ENCODE data around the gene ZNF691. TPM values are rescaled to one million over a fixed set of nuclear protein-coding genes. Genes with fewer than 3 reads are reported as not detected.

The ZNF691 gene, protein sequence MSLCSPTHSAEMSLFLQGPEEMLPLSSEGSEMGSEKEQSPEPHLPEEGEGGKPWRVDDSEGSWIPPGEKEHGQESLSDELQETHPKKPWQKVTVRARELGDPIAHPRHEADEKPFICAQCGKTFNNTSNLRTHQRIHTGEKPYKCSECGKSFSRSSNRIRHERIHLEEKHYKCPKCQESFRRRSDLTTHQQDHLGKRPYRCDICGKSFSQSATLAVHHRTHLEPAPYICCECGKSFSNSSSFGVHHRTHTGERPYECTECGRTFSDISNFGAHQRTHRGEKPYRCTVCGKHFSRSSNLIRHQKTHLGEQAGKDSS
- polyA plus RNA-seq (2013, experiment 1 of 2): 12.9 TPM
- 13.0 TPM for polyA plus RNA-seq (2013, experiment 2 of 2)

DNA sequence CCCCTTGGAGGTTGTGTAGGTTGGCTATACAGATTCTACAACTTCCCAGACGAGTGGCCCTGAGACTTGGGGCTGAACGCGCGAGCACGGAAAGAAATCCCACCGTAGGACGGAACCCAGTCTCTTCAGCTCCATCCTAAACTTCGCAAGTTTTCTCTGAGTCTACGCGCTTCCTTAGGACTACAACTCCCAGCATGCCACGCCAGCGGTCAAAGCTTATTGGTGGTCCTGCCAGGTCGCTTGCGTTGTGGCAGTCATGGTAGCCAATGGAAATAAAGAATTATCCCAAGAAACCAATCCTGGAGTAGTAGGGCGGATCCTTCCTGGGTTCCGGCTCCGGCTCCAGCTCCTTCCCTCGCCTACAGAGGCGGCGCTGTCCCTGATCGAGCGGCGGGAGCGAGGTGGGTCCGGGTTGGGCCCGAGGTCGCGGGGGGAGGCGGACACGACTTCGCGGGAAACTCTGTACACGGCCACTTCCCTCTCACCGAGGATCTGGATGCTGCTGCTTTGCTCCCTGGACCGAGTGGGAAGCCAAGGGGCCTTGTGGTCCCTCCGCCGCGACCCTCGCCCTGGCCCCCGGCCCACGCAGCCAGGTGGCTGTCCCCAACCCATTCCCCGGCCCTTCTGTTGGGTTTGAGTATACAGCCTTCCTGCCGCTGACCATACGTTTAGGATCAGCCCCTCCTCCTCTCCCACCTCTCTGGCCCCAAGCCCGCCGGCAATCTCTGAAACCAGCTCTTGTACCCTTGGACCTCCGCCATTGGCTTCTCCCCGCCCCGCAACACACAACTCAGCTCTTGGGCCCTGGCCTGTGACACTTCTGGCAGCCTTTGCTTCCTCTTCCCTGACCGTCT, at the start of gene ZNF691:
ZNF691 (plus strand) TSS at position 357 of the 854 bp plus-strand sequence. CDS start 3,046 bp downstream, outside the sequence.
- no CpG with 5 or more reads among the region's 50 CpGs for WGBS, 2 donors (ENCODE audit: extremely low coverage in 2 of 2, insufficient read length in 2 of 2, insufficient replicate concordance in 1 of 2)

DNA sequence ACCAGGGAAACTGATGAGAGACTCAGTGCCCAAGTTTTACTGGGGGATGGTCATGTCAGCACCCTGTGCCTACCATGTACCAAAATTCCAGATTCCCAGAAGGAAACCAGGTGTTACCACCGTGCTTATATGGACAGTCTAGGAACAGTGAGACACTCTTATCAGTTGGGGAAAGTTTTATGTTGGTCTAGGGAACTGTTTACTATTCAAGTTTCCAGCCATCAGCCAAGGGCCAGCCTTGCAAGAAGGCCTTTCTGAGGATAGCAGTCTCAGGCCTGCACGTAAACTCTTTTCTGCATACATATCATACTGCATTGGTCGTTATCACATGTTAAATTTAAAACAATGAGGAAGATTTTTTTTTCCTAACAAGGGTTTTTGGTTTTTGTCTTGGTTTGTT, 49.0 kb upstream of the ZNF691 start:
- Histone ChIP-seq H3K27me3 (ENCODE audit: control insufficient read depth in 3 of 3, insufficient read depth in 3 of 3, low read depth in 1 of 3, low read length in 3 of 3) (no peaks in the 10 kb centered on the region), H2BK5ac (ENCODE audit: low read length) (no peak overlapping the region), H2AFZ (ENCODE audit: low read length) (no peak overlapping the region), H3K36me3 (replicated peaks in 1 of 2; ENCODE audit: control insufficient read depth in 2 of 2, insufficient read depth in 2 of 2, low read length in 2 of 2) (no peaks in the 10 kb centered on the region), H3K27ac (replicated peaks; ENCODE audit: low read length) (no peak overlapping the region), H2BK15ac (ENCODE audit: low read length) (no peak overlapping the region), H3K9ac (ENCODE audit: low read depth, low read length, poor library complexity) (no peak overlapping the region), H4K91ac (ENCODE audit: low read depth, low read length, poor library complexity) (no peak overlapping the region), H3K4ac (ENCODE audit: low read length) (no peak overlapping the region), H2BK12ac (ENCODE audit: low read length) (no peak overlapping the region), H3K14ac (ENCODE audit: low read length) (no peak overlapping the region), H3K18ac (ENCODE audit: low read length) (no peak overlapping the region), H2BK120ac (ENCODE audit: low read depth, low read length) (no peak overlapping the region), H3K4me2 (ENCODE audit: insufficient read depth, low read length, poor library complexity, severe bottlenecking) (no peak overlapping the region), H3K79me1 (ENCODE audit: low read depth, low read length) (no peaks in the 10 kb centered on the region), H2AK5ac (ENCODE audit: low read depth, low read length) (no peak overlapping the region), H3K4me3 (ENCODE audit: low read length in 2 of 2) (no peak overlapping the region), H3K4me1 (ENCODE audit: control insufficient read depth in 2 of 2, insufficient read depth in 1 of 2, low read depth in 1 of 2, low read length in 2 of 2) (peaks cover 0 to 4% of the 10 kb centered on the region in 2 donors), H3K23ac (ENCODE audit: low read depth, low read length, poor library complexity) (no peak overlapping the region), H4K8ac (ENCODE audit: low read depth, low read length) (no peak overlapping the region), H3K9me3 (replicated peaks in 1 of 2; ENCODE audit: control insufficient read depth in 2 of 2, insufficient read depth in 1 of 2, low read depth in 1 of 2, low read length in 2 of 2) (no peaks in the 10 kb centered on the region)
- no peak for DNase-seq (ENCODE audit: low spot score)
- no CpG with 5 or more reads among the region's 3 CpGs for WGBS, 2 donors (ENCODE audit: extremely low coverage in 2 of 2, insufficient read length in 2 of 2, insufficient replicate concordance in 1 of 2)

More for the DNA sequence above, at the start of gene ZNF691:
- Histone ChIP-seq H2AFZ (ENCODE audit: low read length) (peak within 1 kb of the TSS; percentile 95), H2AK5ac (ENCODE audit: low read depth, low read length) (peak within 1 kb of the TSS; percentile 64), H2BK120ac (ENCODE audit: low read depth, low read length) (no peak within 1 kb of the TSS), H2BK15ac (ENCODE audit: low read length) (no peak within 1 kb of the TSS), H3K36me3 (replicated peaks in 1 of 2; ENCODE audit: control insufficient read depth in 2 of 2, insufficient read depth in 2 of 2, low read length in 2 of 2) (peaks cover 14 to 37% of the 10 kb centered on the region in 2 donors), H3K9me3 (replicated peaks in 1 of 2; ENCODE audit: control insufficient read depth in 2 of 2, insufficient read depth in 1 of 2, low read depth in 1 of 2, low read length in 2 of 2) (peaks cover 13 to 18% of the 10 kb centered on the region in 2 donors), H3K23ac (ENCODE audit: low read depth, low read length, poor library complexity) (peak within 1 kb of the TSS; percentile 50), H3K79me1 (ENCODE audit: low read depth, low read length) (peaks cover 6% of the 10 kb centered on the region), H3K14ac (ENCODE audit: low read length) (peak within 1 kb of the TSS; percentile 28), H3K27ac (replicated peaks; ENCODE audit: low read length) (no peak within 1 kb of the TSS), H4K8ac (ENCODE audit: low read depth, low read length) (no peak within 1 kb of the TSS), H3K4me3 (ENCODE audit: low read length in 2 of 2) (peak within 1 kb of the TSS; percentile 85 to 95), H3K4me2 (ENCODE audit: insufficient read depth, low read length, poor library complexity, severe bottlenecking) (peak within 1 kb of the TSS; percentile 94), H3K18ac (ENCODE audit: low read length) (peak within 1 kb of the TSS; percentile 11), H2BK12ac (ENCODE audit: low read length) (no peak within 1 kb of the TSS), H4K91ac (ENCODE audit: low read depth, low read length, poor library complexity) (no peak within 1 kb of the TSS), H3K9ac (ENCODE audit: low read depth, low read length, poor library complexity) (peak within 1 kb of the TSS; percentile 78), H3K27me3 (ENCODE audit: control insufficient read depth in 3 of 3, insufficient read depth in 3 of 3, low read depth in 1 of 3, low read length in 3 of 3) (no peaks in the 10 kb centered on the region), H2BK5ac (ENCODE audit: low read length) (peak within 1 kb of the TSS; percentile 8), H3K4me1 (ENCODE audit: control insufficient read depth in 2 of 2, insufficient read depth in 1 of 2, low read depth in 1 of 2, low read length in 2 of 2) (peaks cover 10% of the 10 kb centered on the region in 2 donors), H3K4ac (ENCODE audit: low read length) (no peak within 1 kb of the TSS)
- peak; percentile 94 for DNase-seq (ENCODE audit: low spot score)

- no peak overlapping the region for H3K23ac ChIP-seq (ENCODE audit: low read depth, low read length, poor library complexity)
- H3K79me1 ChIP-seq (ENCODE audit: low read depth, low read length): no peaks in the 10 kb centered on the region
- no peak overlapping the region for H3K4me3 ChIP-seq (ENCODE audit: low read length in 2 of 2)
- no peak overlapping the region for H4K8ac ChIP-seq (ENCODE audit: low read depth, low read length)
- no peaks in the 10 kb centered on the region for H3K9me3 ChIP-seq (replicated peaks in 1 of 2; ENCODE audit: control insufficient read depth in 2 of 2, insufficient read depth in 1 of 2, low read depth in 1 of 2, low read length in 2 of 2)
- H3K14ac ChIP-seq (ENCODE audit: low read length): no peak overlapping the region
- H2BK5ac ChIP-seq (ENCODE audit: low read length): no peak overlapping the region
- H2BK15ac ChIP-seq (ENCODE audit: low read length): no peak overlapping the region
- no peak overlapping the region for H3K4me2 ChIP-seq (ENCODE audit: insufficient read depth, low read length, poor library complexity, severe bottlenecking)
- peak overlapping the region; percentile 6 for H2AFZ ChIP-seq (ENCODE audit: low read length)
- H3K18ac ChIP-seq (ENCODE audit: low read length): no peak overlapping the region
- H2BK120ac ChIP-seq (ENCODE audit: low read depth, low read length): no peak overlapping the region
- H2BK12ac ChIP-seq (ENCODE audit: low read length): no peak overlapping the region
- H3K4ac ChIP-seq (ENCODE audit: low read length): no peak overlapping the region
- H3K9ac ChIP-seq (ENCODE audit: low read depth, low read length, poor library complexity): no peak overlapping the region
- no peak for DNase-seq (ENCODE audit: low spot score)
- no peak overlapping the region for H2AK5ac ChIP-seq (ENCODE audit: low read depth, low read length)
- no peaks in the 10 kb centered on the region for H3K36me3 ChIP-seq (replicated peaks in 1 of 2; ENCODE audit: control insufficient read depth in 2 of 2, insufficient read depth in 2 of 2, low read length in 2 of 2)
- no peaks in the 10 kb centered on the region for H3K27me3 ChIP-seq (ENCODE audit: control insufficient read depth in 3 of 3, insufficient read depth in 3 of 3, low read depth in 1 of 3, low read length in 3 of 3)
- no CpG with 5 or more reads among the region's 5 CpGs for WGBS, 2 donors (ENCODE audit: extremely low coverage in 2 of 2, insufficient read length in 2 of 2, insufficient replicate concordance in 1 of 2)
- peaks cover 0 to 4% of the 10 kb centered on the region in 2 donors for H3K4me1 ChIP-seq (ENCODE audit: control insufficient read depth in 2 of 2, insufficient read depth in 1 of 2, low read depth in 1 of 2, low read length in 2 of 2)
- H3K27ac ChIP-seq (replicated peaks; ENCODE audit: low read length): no peak overlapping the region
- H4K91ac ChIP-seq (ENCODE audit: low read depth, low read length, poor library complexity): no peak overlapping the region
Measured at GRCh38 chr1:42797979-42798378, 48.4 kb upstream of the ZNF691 start.
